GM12874 (cell line): Measurements from ENCODE around the gene NT5DC2.

Source experiments
- CTCF ChIP-seq: IDR thresholded peaks from 2 replicates; pipeline ENCODE4 v1.5.1; 2011; ENCODE audit warnings: low read depth, mild to moderate bottlenecking, control low read depth, low read length, moderate library complexity; ENCODE audit not compliant: insufficient read depth

Gene NT5DC2

GRCh38 chr3:52558436-52558835, 24.8 kb upstream of the NT5DC2 start:
- no peak for TF ChIP-seq CTCF

GRCh38 chr3:52557011-52557960, 23.6 kb upstream of the NT5DC2 start:
- TF ChIP-seq CTCF: no peak

- no peak for TF ChIP-seq CTCF
These were observed 21.4 kb upstream of the NT5DC2 start for GRCh38 chr3:52555056-52555455.

- no peak for TF ChIP-seq CTCF
These were observed 20.5 kb upstream of the NT5DC2 start for GRCh38 chr3:52554026-52554755.

GRCh38 chr3:52552089-52552488, 18.4 kb upstream of the NT5DC2 start:
- no peak for TF ChIP-seq CTCF

GRCh38 chr3:52551118-52551517, 17.5 kb upstream of the NT5DC2 start:
- TF ChIP-seq CTCF: no peak

- no peak for TF ChIP-seq CTCF
These were observed 13.5 kb upstream of the NT5DC2 start for GRCh38 chr3:52547143-52547542.
